Renal cortical epithelial cell (primary cell): ENCODE data around the gene RAB43. TPM values are rescaled to one million over a fixed set of nuclear protein-coding genes. Genes with fewer than 3 reads are reported as not detected.
"Not testable (repeated sequence)": the region's sequence is repeated elsewhere in the genome, so short reads cannot be mapped to it uniquely, and the experiment has no call there.

Experiments used
- DNase-seq: peaks from one replicate; pipeline ENCODE4 v3.0.0-alpha.2; 2011; ENCODE audit warnings: low read depth
- total RNA-seq: library from RNA; depleted of rRNA; stranded (reverse); fragments of >200 nt; gene quantifications from 2 replicates; pipeline ENCODE4 v1.2.3, GENCODE V29; 2014

Gene RAB43
- total RNA-seq, 1 donor from 2014 or later, result 38.3 TPM

DNA sequence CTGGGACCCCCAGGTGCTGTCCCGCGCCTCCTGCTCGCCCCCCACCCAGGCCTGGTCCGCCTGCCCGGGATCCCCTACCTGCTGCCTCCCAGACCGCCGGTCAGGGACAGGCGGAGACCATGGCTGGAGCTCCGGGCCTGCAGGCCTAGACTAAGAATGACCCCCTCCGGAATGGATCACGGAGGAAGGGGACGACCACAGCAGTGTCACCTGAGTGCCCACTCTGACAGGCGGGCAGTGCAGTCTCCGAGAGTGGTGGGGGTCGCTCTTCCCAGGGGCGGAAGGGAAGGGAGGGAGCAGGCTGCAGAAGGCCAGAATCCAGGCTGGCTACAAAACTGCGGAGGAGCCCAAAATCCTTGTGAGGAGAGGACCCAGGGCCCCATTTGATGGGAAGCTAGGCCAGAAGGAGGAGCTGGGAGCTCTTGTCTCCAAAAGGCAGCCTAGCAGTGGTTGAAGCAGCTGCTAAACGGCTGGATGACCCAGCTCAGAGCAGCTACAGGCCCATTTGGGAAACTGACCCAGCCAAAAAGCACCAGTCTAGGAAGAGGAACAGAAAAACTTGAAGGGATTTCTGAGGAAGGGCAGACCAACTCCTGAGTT, 908 bp upstream of the RAB43 start:
- DNase-seq, result no peak

DNA sequence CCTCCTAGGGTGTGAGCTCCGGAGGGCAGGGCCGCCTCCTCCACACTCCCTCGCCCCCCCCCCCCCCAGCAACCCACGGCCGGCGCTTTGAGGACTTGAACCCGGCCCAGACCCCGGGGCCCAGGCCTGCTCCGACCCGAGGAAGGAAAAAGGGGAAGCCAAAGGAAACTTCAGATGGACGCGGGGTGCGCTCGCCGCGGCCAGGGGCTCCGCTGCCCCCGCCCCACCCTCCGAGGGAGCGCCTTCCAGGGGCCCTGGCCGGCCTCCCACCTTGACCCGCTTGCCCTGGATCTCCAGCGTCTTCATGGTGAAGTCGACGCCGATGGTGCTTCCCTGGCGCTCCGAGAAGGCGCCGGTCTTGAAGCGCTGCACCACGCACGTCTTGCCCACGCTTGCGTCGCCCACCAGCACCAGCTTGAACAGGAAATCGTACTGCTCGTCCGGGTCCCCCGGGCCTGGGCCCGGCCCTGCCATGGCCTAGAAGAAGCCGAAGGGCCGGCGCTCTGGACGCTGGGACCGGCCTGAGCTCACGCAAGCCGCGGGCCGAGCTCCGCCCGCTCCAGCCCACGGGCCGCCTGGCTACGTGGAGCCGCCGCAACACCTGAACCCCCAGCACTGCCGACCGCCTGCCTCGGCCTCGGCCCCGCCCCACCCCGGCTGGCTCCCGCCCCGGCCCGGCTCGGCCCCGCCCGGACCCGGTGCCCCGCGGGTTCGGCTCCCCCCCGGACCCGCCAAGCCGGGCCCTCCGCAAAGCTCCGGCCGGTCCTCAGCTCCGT, 400 bp downstream of the RAB43 start:
- DNase-seq, result peak; percentile 18

DNA sequence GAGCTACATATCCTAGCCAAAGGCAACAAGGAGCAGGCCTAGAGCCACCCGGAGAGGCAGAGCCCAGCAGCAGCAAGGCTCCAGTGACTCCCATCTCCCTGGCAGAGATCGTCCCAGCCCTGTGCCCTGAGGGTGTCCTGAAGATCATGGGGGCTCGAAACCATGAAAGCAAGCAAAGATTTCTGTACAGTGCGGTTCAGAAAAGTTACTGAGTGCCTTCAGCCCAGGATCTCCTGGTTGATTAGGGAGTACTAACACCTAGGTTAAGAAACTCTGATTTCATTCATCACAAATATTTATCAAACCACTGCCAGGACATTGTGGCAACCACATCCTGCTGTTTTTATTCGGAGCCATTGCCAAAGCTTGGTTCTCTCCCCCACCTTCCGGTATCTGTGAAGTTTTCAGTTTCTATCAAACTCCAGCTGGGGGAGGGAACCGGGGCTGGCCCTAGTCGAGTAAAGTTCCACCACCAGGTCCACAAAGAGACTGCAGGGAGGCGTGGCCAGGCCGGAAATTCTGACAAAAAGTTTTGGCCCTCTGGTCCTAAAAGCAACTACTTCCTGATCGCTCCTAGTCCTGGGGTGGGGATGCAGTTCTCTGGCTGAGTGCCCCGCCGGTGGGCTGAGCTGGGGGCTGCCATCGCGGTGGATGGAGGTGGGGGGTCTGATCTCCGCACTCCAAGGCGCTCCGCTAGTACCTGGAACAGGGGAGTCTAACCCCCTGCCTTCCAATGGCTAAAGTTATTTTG, 1.2 kb downstream of the RAB43 start:
- DNase-seq, result peak; percentile 93

DNA sequence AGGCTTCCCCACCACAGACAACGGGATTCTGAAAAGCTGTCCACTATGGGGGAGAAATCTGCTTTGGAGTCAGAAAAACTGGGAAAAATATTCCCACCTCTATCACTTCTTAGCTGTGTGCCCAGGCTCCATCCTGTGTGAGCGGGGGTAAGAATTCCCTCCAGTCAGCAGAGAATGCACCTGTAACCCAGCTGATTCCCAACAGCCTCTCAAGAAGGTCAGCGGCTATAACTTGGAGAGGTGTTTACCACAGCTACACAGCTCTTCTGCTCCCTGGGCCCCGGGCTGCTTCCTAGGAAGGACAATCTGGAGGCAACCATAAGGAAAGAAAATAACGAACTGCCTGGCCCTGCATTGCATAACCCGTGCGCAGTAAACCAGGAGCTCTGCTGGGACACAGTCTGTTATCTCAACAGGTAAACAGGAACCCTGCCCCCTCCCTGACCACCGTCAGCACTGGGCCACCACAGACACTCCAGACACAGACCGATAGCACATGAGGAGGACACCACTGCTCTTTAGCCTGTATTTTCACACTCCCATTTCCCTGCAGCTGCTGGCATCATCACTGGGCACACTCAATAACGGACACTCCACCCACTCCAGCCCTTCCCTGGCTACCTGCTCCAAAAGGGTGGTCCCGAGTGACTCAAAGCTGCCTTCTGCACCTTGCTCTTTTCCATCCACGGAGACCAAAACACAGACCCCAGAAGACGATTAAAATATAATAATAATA, 2.1 kb downstream of the RAB43 start:
- peak; percentile 31 for DNase-seq

DNA sequence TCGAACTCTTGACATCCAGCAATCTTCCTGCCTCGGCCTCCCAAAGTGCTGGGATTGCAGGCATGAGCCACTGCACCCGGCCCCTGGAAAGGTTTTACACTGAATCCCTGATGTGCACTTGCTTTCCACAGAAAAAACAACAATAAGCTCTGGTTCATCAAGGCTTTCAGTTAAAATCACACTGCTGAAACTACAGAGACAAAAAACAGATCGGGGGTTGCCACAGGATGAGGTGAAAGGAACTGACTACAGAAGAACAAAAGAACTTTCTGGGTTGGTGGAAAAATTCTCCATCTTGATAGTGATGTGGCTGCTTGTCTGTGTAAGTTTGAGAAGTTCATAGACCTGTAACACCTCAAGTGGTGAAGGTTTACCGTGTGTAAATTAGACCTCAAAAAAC, 2.9 kb downstream of the RAB43 start:
- no peak for DNase-seq

DNA sequence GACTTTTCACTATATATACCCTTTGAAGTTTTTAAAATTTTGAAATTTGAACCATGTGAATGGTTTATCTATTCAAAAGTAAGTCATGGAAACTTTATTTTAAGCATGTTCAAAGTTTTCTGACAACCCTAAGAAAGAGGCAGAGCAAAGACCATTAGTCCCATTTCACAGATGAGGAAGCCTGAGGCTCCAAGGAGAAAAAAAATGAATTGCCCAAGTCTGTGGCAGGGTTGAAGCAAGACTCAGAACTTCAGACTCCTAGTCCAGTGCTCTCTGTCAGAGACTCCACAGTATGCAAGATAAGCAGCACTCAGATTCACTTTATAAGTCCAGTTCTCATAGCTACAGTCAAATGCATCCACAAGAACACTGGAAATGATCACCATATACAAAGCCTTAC, 4.5 kb downstream of the RAB43 start:
- DNase-seq, result no peak

DNA sequence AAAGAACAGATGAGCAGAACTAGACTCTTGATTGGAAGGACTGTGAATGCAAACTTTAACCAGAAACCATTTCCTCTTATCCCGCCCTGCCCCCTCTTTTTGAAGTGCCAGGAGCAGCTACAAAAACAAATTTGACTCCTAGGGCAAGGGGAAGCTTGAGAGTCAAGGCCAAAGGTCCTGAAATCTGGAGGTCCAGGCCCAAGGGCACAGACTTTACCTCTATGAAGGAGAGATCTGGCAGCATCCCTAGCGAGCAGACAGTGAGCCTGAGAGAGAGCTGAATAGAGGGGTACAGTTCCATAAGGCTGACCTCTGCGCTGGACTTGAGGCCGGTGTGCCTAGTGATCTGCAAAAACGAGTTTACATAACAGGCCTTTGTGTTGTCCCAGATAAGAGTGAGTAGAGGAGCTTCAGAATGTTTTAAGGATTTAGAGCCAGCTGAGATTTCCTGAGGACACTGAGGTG, 5.1 kb downstream of the RAB43 start:
- DNase-seq, result no peak

DNA sequence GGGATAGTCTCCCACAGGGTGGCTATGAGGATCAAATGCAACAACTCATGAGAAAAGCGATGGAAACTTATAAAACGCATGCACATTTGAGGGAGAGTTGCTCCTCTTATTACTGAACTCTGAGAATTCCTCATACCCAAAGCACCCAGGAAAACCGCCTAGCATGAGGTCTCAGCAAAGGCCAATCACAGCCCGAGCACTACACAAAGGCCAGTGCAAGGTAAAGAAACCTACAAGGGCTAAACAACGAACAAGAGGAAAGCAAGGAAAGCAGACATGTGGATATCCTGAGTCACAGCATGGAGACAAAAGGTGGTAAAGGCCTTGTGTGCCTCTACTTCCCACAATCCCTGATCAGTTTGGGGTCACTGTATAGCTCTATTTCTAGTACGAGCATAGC, 7.1 kb downstream of the RAB43 start:
- no peak for DNase-seq

DNA sequence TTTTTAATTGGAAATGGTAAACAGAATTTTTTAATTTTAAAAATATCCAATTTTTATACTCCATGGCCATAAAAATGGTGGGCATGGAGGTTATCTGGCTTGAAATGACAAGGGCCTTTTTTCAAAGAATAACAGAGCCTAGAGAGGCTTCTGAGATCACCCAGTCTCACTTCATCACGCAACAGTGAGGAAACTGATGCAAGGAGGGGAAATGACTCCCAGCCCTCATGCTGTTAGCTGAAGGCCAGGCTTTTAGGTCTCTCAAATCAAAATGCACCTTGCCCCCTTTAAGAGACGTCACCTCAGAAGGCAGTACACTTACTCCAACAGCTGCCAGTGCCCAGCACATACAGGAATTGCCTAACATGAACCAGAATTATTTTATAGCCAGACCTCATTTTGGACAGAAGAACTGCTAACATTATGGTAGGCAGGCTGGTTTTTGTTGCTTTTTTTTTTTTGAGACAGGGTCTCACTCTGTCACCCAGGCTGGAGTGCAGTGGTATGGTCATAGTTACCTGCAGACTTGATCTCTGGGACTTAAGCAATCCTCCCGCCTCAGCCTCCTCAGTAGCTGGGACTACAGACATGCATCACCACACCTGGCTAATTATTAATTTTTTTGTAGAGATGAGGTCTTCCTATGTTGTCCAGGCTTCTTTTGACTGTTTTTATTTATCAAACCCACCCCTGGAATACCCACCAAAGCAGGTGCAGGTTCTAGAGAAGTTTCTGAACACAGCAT, 9.1 kb downstream of the RAB43 start:
- DNase-seq, result peak; percentile 63

DNA sequence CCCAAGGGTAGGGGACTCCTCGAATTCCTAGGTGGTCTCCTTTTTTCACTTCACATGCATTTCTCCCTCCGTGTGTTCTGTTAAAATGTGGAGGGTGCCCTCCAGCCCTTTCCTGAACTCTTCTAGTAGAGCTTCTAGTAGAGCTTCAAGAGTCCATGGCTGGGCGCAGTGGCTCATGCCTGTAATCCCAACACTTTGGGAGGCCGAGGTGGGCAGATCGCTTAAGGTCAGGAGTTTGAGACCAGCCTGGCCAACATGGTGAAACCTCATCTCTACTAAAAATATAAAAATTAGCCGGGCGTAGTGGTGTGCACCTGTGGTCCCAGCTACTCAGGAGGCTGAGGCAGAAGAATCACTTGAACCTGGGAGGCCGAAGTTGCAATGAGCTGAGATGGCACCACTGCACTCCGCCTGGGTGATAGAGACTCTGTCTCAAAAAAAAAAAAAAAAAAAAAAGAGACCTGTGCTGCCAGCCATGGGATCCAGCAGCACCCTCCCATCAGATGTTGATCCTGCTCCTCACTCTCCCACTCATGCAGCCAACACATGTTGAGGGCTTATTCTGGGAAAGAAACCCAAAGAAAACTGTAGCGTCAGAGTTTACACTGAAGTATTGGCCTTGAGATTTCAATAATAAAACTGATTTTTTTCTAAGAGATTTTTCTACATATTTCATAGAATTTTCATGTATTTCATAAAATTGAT, 10.4 kb downstream of the RAB43 start:
- not testable (repeated sequence) for DNase-seq

DNA sequence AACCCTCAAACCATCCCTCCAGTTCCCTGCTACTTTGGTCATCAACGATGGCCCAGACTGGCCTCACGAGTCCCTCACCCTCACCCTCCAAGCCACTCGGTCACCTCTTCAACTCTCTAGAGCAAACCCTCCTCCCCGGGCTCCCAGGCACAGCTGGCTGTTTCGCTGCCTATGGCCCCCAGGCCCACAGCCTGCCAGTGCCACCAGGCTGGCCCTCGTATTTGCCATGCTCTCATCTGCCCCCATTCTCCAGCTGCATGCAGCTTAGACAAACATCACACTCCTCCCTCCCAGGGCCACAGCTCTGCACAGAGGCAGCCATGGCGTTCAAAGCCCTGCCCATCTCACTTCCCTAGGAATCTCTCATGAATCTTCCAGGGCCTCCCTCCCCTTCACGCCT, 13.8 kb downstream of the RAB43 start:
- DNase-seq, result no peak

DNA sequence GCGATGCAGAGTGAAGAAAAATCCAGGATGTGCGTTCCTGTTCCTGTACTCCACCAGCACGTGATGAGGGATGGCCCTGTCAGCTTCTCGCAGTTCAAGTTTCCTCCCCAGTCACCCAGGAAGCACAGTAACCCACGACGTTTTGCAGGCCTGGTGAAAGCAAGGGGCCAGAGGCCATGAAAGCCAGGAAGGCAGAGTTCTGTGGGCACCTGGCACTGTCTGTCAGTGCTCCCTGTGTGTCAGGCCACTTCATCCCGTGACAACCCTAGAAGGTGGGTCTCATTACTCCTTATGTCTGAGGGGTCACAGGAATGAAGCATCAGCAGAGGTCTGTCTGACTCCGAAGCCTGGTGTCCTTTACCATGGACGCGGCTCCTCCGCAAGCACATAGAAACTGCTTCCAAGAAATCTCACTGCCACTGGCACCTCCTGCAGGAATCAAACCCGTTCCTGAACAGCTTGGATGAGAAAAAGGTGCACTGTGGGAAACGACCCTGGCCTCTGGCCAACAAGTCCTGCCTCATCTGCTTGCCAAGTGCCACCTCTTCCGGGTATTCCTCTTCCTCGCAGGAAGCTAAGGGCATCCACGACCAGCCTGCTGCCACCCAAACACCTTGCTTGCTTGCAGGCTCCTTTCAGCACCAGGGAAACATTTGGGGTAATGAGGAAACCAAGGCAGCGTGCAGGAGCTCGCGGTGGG, 14.6 kb downstream of the RAB43 start:
- no peak for DNase-seq

DNA sequence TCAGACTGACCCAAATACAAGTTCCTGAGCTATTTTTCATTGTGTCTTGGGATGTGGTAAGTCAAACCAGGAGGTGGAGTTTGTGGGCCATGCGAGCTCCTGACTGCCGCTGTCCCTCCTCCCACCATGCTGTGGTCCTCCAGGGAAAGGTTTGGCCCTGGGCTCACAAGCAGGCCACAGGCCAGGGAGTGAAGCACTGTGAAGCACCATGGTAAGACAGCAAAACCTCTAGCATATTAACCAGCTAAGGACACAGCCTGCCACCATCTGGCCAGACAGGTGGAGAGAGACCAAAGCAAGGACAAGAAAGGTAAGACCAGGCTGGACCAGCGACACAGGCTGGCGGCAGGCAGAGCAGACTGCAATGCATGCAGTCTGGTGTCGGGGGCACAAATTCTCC, 15.3 kb downstream of the RAB43 start:
- DNase-seq, result no peak

DNA sequence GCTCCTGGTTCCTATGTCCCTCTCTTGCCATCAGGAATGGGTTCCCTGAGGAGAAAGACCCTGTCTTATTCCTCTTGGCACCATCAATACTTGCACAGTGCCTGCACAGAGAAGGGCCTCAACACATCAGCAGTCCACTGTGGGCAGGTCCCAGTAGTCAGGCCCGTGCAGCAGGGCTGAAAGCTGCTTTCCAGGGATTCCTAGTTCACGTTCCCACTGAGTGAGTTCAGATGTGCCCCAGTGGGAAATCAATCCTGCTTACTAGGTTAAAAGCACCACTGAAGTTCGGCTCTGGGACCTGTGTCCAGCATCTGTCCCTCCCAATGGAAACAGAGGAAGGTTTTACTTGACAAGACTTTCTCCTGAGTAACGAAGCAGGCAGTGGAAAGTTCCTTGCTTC, 15.7 kb downstream of the RAB43 start:
- DNase-seq, result no peak

DNA sequence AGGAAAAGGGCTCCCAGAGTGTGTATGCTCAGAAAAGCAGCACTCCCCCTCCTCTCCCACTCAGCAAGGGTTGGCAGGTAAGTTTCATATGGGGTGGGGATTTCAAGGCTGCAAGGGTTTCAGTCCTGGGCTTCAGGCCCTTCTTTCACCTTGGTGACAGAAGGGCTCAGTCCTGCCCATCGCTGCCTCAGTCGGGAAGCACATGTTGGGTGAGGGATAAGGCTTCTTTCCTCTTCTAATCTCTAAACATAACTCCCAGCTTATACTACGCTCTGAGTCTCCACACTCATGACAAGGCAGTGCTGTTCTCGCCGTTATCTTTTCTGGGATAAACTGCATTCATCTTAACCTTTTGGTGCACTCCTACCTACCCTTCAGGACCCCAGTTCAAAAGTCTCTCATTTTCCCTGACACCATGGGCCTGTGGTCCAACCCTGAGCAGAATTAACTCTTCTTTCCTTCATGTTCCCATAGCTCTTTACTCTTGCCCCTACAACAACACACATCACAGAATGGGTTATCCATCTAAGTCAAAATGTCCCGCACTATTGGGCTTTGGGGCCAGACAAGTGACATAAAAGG, 17.0 kb downstream of the RAB43 start:
- no peak for DNase-seq

DNA sequence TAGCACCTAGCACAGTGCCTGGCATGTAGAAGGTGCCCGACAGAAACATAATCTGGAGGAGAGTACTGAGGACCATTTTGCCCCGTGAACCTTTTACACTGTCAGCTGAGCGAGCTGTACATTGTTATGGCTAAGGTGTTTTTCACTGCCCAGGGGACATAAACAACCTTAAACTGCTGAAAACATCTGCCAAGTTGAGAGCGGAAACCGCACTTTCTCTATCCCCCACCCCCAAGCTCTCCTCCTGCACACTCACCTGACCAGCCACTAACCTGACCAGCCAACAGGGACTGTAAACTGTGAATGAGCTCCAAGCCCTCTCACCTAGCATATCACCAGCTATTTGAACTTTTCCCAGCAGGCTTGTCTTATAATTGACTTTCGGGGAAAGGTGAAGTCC, 17.6 kb downstream of the RAB43 start:
- DNase-seq, result no peak

DNA sequence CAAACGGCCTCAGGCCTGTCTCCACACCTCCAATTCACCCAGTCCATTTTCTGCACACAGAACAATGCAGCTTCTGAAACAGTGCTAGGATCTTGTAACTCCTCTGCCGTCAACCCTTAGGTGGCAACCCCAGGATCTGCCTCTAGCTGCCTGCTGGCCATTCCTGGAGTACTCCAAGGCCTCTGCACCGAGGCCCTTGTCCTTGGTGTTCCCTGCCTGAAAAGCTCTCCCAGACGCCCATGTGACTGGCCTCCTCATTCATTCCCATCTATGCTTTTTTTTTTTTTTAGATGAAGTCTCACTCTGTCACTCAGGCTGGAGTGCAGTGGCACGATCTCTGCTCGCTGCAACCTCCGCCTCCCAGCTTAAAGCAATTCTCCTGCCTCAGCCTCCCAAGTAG, 18.3 kb downstream of the RAB43 start:
- no peak for DNase-seq

DNA sequence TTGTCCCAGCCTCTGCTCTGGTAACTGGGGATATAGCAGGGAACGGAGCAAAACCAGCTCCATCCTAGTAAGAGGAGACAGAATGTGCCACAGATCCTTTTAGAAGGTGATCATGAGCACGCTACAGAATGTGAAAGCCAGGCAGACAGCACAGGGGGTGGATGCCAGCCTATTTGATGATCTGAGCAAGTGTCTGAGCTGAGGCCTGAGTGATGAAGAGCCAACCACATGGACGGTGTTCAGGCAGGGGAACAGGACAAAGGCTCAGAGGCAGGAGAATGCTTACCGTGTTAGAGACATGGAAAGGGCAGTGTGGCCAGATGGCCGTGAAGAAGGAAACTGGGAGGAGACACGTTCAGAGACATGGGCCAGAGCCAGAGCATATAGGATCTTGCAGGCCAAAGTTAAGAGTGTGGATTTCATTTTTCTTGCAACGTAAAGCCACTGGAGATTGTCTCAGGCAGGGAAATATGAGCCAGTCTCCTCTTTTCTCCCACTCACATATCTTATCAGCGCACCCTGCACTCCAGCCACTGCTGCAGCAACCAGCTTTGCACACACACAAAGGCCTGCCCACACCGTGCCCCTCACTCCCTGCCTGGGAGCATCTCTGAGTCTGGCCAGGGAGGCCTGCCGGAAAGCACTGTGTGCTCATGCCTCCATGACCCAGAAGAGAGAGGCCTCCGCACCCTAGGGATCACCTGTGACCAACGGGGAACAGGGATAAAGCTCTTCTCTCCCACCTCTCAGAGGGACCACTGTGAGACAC, 20.1 kb downstream of the RAB43 start:
- no peak for DNase-seq

DNA sequence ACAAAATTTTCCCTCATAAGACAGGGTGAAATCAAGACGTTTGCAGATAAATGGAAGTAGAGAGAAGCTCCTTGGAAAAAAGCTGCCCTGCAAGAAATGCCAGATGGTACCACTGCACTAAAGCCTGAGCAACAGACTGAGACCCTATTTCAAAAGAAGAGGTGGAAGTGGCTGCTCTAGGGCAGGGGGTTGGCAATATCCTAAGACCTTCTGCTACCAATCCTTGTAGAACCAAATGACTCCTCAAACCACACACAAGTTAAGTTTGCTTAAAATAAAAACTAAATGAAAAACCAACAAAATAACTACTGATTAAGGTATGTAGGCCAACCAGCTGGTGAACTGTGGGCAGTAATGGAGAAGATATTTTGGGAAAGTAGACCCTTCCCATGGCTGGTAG, 21.3 kb downstream of the RAB43 start:
- no peak for DNase-seq
